Heart left ventricle (tissue), 13 donors: Measurements from ENCODE around the gene YWHAE.

Experiments
- POLR2A ChIP-seq, 2 donors: fragments of 450-650 bp; IDR thresholded peaks; one replicate each; pipeline ENCODE4 v1.6.1; 2017; ENCODE audit warnings: antibody characterized with exemption in 2 of 2, mild to moderate bottlenecking in 2 of 2, moderate library complexity in 2 of 2
- TF ChIP-seq, protein P1 (sequence below), 12 donors: fragments of 200-600 bp; sonication (generic) in 4 of 12; IDR thresholded peaks; one replicate each; pipeline versions ENCODE4 v1.5.0 to v1.8.0; 2018 to 2022; ENCODE audit warnings: antibody characterized with exemption in 12 of 12, mild to moderate bottlenecking in 5 of 12
- donor health status: ischemic (EF 13 %, LVEDD 7.1; RV severe dilation, severe dysfunction).
- donor health status: DM: no; HTN: yes; CAD: no.
- donor health status: DM: no; HTN: no; CAD: no.
- donor health status: ischemic (EF 25% LVEDD 6.9; RV normal size, moderate dysfunction).
- donor health status: ischemic (EF 25% LVEDD 5.7; RV mildly dilated, moderate dysfunction).
- donor health status: ischemic (EF 35%, LVEDD 5.7; RV mildly dilated, moderate dysfunction).
- donor health status: nonischemic (EF 11% LVEDD 7.7; RV severe dilation, severe dysfunction).
- donor health status: DM: yes; HTN: yes; CAD: no.
- donor health status: PGD.
- donor health status: ischemic (EF 29% LVEDD 5.4; RV normal size, mild dysfunction).
- donor health status: nonischemic (EF 23%, LVEDD 6.1; RV moderate dilation, normal function).

DNA sequence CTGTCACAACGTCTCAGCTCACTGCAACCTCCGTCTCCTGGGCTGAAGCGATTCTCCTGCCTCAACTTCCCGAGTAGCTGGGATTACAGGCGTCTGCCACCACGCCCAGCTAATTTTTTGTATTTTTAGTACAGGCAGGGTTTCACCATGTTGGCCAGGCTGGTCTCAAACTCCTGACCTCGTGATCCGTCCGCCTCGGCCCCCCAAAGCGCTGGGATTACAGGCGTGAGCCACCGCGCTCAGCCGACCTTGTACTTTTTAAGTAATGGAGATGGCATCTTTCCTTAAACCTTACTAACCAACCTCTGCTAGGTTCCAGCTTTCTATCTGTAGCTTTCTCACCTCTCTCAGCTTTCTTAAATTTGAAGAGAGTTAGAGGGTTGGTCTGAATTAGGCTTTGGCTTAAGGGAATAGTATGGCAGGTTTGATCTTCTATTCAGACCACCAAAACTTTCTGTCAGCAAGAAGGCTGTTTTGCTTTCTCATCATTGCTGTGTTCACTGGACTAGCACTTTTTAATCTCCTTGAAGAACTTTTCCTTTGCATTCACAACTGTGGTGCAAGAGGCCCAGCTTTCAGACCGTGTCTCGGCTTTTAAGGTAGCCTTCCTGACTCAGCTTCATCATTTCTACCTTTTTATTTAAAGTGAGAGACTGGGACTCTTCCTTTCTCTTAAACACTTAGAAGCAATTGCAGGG, 28.0 kb downstream of the YWHAE start:
- TF ChIP-seq, protein P1, sequence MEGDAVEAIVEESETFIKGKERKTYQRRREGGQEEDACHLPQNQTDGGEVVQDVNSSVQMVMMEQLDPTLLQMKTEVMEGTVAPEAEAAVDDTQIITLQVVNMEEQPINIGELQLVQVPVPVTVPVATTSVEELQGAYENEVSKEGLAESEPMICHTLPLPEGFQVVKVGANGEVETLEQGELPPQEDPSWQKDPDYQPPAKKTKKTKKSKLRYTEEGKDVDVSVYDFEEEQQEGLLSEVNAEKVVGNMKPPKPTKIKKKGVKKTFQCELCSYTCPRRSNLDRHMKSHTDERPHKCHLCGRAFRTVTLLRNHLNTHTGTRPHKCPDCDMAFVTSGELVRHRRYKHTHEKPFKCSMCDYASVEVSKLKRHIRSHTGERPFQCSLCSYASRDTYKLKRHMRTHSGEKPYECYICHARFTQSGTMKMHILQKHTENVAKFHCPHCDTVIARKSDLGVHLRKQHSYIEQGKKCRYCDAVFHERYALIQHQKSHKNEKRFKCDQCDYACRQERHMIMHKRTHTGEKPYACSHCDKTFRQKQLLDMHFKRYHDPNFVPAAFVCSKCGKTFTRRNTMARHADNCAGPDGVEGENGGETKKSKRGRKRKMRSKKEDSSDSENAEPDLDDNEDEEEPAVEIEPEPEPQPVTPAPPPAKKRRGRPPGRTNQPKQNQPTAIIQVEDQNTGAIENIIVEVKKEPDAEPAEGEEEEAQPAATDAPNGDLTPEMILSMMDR (IDR thresholded peaks at IDR 0.05) = no peak
- no peak for TF ChIP-seq POLR2A (IDR thresholded peaks at IDR 0.05)
